OCI-LY1 (cell line): ENCODE results near the gene QRFPR.

ENCODE experiments used
- H2AFZ ChIP-seq: fragments of 200-600 bp; sonication (generic), shearing (Covaris generic); 2 replicates; pipeline ENCODE4 v1.6.0; 2014; ENCODE audit warnings: antibody characterized with exemption, mild to moderate bottlenecking, low read length
- H3F3A ChIP-seq: fragments of 200-600 bp; sonication (generic), shearing (Covaris generic); 2 replicates; pipeline ENCODE4 v1.6.0; 2014; ENCODE audit warnings: mild to moderate bottlenecking, antibody characterized with exemption, low read length, moderate library complexity; ENCODE audit not compliant: insufficient read depth
- H3K27ac ChIP-seq: fragments of 200-600 bp; sonication (generic); 2 replicates; pipeline ENCODE4 v1.5.1; 2014; ENCODE audit warnings: low read length, mixed run types, mild to moderate bottlenecking, low read depth; ENCODE audit not compliant: poor library complexity, severe bottlenecking
- H3K27me3 ChIP-seq: fragments of 200-600 bp; sonication (generic); 2 replicates; pipeline ENCODE4 v1.6.0; 2014; ENCODE audit warnings: antibody characterized with exemption, mild to moderate bottlenecking, low read length, moderate library complexity; ENCODE audit not compliant: insufficient read depth
- H3K36me3 ChIP-seq: fragments of 200-600 bp; sonication (generic); 2 replicates; pipeline ENCODE4 v1.6.1; 2014; ENCODE audit warnings: mild to moderate bottlenecking, antibody characterized with exemption, low read length, moderate library complexity, mixed read lengths; ENCODE audit not compliant: insufficient read depth
- H3K4me1 ChIP-seq: fragments of 200-600 bp; sonication (generic); 2 replicates; pipeline ENCODE4 v1.5.1; 2014; ENCODE audit warnings: mild to moderate bottlenecking, low read length, moderate library complexity; ENCODE audit not compliant: insufficient read depth, severe bottlenecking
- H3K4me2 ChIP-seq: fragments of 200-600 bp; sonication (generic), shearing (Covaris generic); 2 replicates; pipeline ENCODE4 v1.6.1; 2014; ENCODE audit warnings: low read length
- H3K4me3 ChIP-seq: fragments of 200-600 bp; sonication (generic); 2 replicates; pipeline ENCODE4 v1.5.1; 2014; ENCODE audit warnings: low read length, low read depth, mild to moderate bottlenecking, mixed read lengths; ENCODE audit not compliant: poor library complexity, severe bottlenecking
- H3K79me2 ChIP-seq: fragments of 200-600 bp; shearing (Covaris generic); 2 replicates; pipeline ENCODE4 v1.6.1; 2016; ENCODE audit warnings: mixed run types, low read length, mixed read lengths; ENCODE audit not compliant: insufficient read depth
- H3K9ac ChIP-seq: fragments of 200-600 bp; sonication (generic), shearing (Covaris generic); 2 replicates; pipeline ENCODE4 v1.6.1; 2014; ENCODE audit warnings: mild to moderate bottlenecking, low read length, mixed read lengths
- H3K9me2 ChIP-seq: fragments of 200-600 bp; sonication (generic), shearing (Covaris generic); 2 replicates; pipeline ENCODE4 v1.6.1; 2014; ENCODE audit warnings: low read depth, mild to moderate bottlenecking, low read length, mixed read lengths
- H3K9me3 ChIP-seq: fragments of 200-600 bp; shearing (Covaris generic); 2 replicates; pipeline ENCODE4 v1.6.1; 2014; ENCODE audit warnings: low read length, mixed read lengths
- H4K20me1 ChIP-seq: fragments of 200-600 bp; sonication (generic), shearing (Covaris generic); 2 replicates; pipeline ENCODE4 v1.6.0; 2016; ENCODE audit warnings: mild to moderate bottlenecking, low read length; ENCODE audit not compliant: insufficient read depth
- CTCF ChIP-seq: fragments of 200-600 bp; sonication (generic), shearing (Covaris generic); IDR thresholded peaks from 2 replicates; pipeline ENCODE4 v1.5.1; 2017; ENCODE audit warnings: mild to moderate bottlenecking, antibody characterized with exemption, low read length, moderate library complexity, mixed read lengths
- EZH2 ChIP-seq: fragments of 200-600 bp; sonication (generic), shearing (Covaris generic); IDR thresholded peaks from 2 replicates; pipeline ENCODE4 v1.8.0; 2017; ENCODE audit warnings: borderline replicate concordance, mixed run types, mild to moderate bottlenecking, antibody characterized with exemption, low read length, moderate library complexity, mixed read lengths

The QRFPR gene

GRCh38 chr4:121339824-121340223, 41.0 kb downstream of the QRFPR start:
- H3K79me2 ChIP-seq: no peaks in the 10 kb centered on the region
- H3K36me3 ChIP-seq: no peaks in the 10 kb centered on the region
- no peaks in the 10 kb centered on the region for H3F3A ChIP-seq
- H3K27ac ChIP-seq: no peak overlapping the region
- H3K27me3 ChIP-seq: no peaks in the 10 kb centered on the region
- TF ChIP-seq CTCF: no peak
- no peak overlapping the region for H2AFZ ChIP-seq
- H3K4me1 ChIP-seq: no peaks in the 10 kb centered on the region
- H3K4me3 ChIP-seq: no peak overlapping the region
- no peaks in the 10 kb centered on the region for H4K20me1 ChIP-seq
- H3K9me2 ChIP-seq: no peaks in the 10 kb centered on the region
- H3K9ac ChIP-seq: no peak overlapping the region
- H3K4me2 ChIP-seq: no peak overlapping the region
- H3K9me3 ChIP-seq: no peaks in the 10 kb centered on the region

GRCh38 chr4:121339307-121339706, 41.5 kb downstream of the QRFPR start:
- Histone ChIP-seq H3F3A (no peaks in the 10 kb centered on the region), H3K4me2 (no peak overlapping the region), H3K4me3 (no peak overlapping the region), H3K79me2 (no peaks in the 10 kb centered on the region), H3K36me3 (no peaks in the 10 kb centered on the region), H3K9me3 (no peaks in the 10 kb centered on the region), H3K9me2 (no peaks in the 10 kb centered on the region), H3K9ac (no peak overlapping the region), H3K4me1 (no peaks in the 10 kb centered on the region), H4K20me1 (no peaks in the 10 kb centered on the region), H3K27me3 (no peaks in the 10 kb centered on the region), H3K27ac (no peak overlapping the region), H2AFZ (no peak overlapping the region)
- no peak for TF ChIP-seq EZH2
- no peak for TF ChIP-seq CTCF

- no peaks in the 10 kb centered on the region for H3K9me2 ChIP-seq
- no peaks in the 10 kb centered on the region for H3K27me3 ChIP-seq
- TF ChIP-seq EZH2 (no peak), CTCF (no peak)
- no peaks in the 10 kb centered on the region for H3K9me3 ChIP-seq
- no peak overlapping the region for H2AFZ ChIP-seq
- H3K4me2 ChIP-seq: no peak overlapping the region
- no peaks in the 10 kb centered on the region for H4K20me1 ChIP-seq
- no peaks in the 10 kb centered on the region for H3K36me3 ChIP-seq
- no peak overlapping the region for H3K9ac ChIP-seq
- no peaks in the 10 kb centered on the region for H3K79me2 ChIP-seq
- H3K27ac ChIP-seq: no peak overlapping the region
- H3F3A ChIP-seq: no peaks in the 10 kb centered on the region
- no peak overlapping the region for H3K4me3 ChIP-seq
- no peaks in the 10 kb centered on the region for H3K4me1 ChIP-seq
Measured at GRCh38 chr4:121338518-121338917, 42.3 kb downstream of the QRFPR start.
